Upper lobe of left lung (tissue), 6 donors: ENCODE results near the gene SHISA5. TPM values are rescaled to one million over a fixed set of nuclear protein-coding genes. Genes with fewer than 3 reads are reported as not detected.
"Not testable (repeated sequence)": the region's sequence is repeated elsewhere in the genome, so short reads cannot be mapped to it uniquely, and the experiment has no call there.

Experiments
- ATAC-seq, 2 donors: fragments of 200-7000 bp; cut with Tn5 transposase; one replicate each; pipeline ENCODE4 v1.9.1; 2022; ENCODE audit warnings: mild to moderate bottlenecking in 2 of 2, moderate library complexity in 2 of 2; ENCODE audit not compliant: low FRiP score in 2 of 2
- DNase-seq, 2 donors: peaks; one replicate each; pipeline ENCODE4 v3.0.0-alpha.2; 2019 to 2020
- H3K27ac ChIP-seq, 4 donors: fragments of 200-600 bp; sonication (generic); one replicate each; pipeline ENCODE4 v1.5.1; 2016 to 2019
- H3K27me3 ChIP-seq, 4 donors: fragments of 200-600 bp; sonication (generic); one replicate each; pipeline ENCODE4 v1.5.1; 2017 to 2019
- H3K36me3 ChIP-seq, 4 donors: fragments of 200-600 bp; sonication (generic); one replicate each; pipeline ENCODE4 v1.5.1; 2016 to 2019
- H3K4me1 ChIP-seq, 4 donors: fragments of 200-600 bp; sonication (generic); one replicate each; pipeline ENCODE4 v1.5.1; 2018 to 2019
- H3K4me3 ChIP-seq, 4 donors: fragments of 200-600 bp; sonication (generic); one replicate each; pipeline ENCODE4 v1.5.1; 2017 to 2019; ENCODE audit warnings: mild to moderate bottlenecking in 2 of 4, moderate library complexity in 1 of 4
- H3K9me3 ChIP-seq, 4 donors: fragments of 200-600 bp; sonication (generic); one replicate each; pipeline ENCODE4 v1.5.1; 2018 to 2019
- EP300 ChIP-seq, 4 donors: sonication (generic); formaldehyde crosslinking; IDR thresholded peaks; one replicate each; pipeline ENCODE4 v1.5.1; 2017; ENCODE audit warnings: antibody characterized with exemption in 4 of 4, control low read depth in 2 of 4
- POLR2A ChIP-seq, 4 donors: fragments of 450-650 bp; IDR thresholded peaks; one replicate each; pipeline ENCODE4 v1.5.1; 2016 to 2017; ENCODE audit warnings: antibody characterized with exemption in 4 of 4, mild to moderate bottlenecking in 2 of 4
- POLR2AphosphoS5 ChIP-seq, 2 donors: sonication (generic); formaldehyde crosslinking; IDR thresholded peaks; one replicate each; pipeline ENCODE4 v1.5.1; 2017; ENCODE audit warnings: antibody characterized with exemption in 2 of 2
- WGBS, 2 donors: methylation state at CpG; one replicate each; pipeline ENCODE4 v1.1.5; 2017 to 2018; 5-methylcytosine and 5-hydroxymethylcytosine counted together
- total RNA-seq, 6 donors: library from RNA; depleted of rRNA in 4 of 6; stranded (reverse); fragments of >200 nt in 4 of 6; gene quantifications; one replicate each; pipeline versions ENCODE4 v1.1.0 to v1.2.1, GENCODE V29; 2016 to 2021
- TF ChIP-seq, protein P1 (sequence below), 6 experiments: fragments of 450-650 bp in 4 of 6; fragments of 200-600 bp in 2 of 6; sonication (generic) in 2 of 6; IDR thresholded peaks; one replicate each; pipeline ENCODE4 v1.5.1; 2016 to 2019; ENCODE audit warnings: antibody characterized with exemption in 6 of 6
- donor health status: DM: no; HTN: no; CAD: no; lungs with moderate emphysema.
- donor health status: DM: no; HTN: yes; CAD: no; lungs with severe emphysema.

Gene SHISA5
- total RNA-seq, 6 donors from 2014 or later = 67.1 to 228 (median 148) TPM

DNA sequence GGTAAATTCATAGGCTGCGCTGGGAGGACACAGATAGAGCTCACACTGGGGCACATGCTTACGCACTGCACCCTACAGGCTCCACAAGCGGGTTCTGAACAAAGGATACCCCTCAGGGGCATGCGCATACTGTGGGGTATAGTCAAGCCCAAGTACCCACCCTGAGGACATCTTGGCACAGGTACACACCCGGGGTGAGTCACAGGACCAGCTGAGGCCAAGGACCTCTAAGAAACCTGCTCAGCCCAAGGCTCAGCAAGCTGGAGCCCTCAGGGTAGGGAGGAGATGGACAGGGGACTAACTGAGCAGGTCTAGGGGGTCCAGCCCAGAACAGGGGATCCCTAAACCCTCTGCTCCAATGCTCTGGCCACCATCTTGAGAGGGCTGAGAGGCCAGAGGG lies 3.3 kb downstream of the SHISA5 start:
- TF ChIP-seq EP300 (IDR thresholded peaks at IDR 0.05) = no peak
- TF ChIP-seq, protein P1, sequence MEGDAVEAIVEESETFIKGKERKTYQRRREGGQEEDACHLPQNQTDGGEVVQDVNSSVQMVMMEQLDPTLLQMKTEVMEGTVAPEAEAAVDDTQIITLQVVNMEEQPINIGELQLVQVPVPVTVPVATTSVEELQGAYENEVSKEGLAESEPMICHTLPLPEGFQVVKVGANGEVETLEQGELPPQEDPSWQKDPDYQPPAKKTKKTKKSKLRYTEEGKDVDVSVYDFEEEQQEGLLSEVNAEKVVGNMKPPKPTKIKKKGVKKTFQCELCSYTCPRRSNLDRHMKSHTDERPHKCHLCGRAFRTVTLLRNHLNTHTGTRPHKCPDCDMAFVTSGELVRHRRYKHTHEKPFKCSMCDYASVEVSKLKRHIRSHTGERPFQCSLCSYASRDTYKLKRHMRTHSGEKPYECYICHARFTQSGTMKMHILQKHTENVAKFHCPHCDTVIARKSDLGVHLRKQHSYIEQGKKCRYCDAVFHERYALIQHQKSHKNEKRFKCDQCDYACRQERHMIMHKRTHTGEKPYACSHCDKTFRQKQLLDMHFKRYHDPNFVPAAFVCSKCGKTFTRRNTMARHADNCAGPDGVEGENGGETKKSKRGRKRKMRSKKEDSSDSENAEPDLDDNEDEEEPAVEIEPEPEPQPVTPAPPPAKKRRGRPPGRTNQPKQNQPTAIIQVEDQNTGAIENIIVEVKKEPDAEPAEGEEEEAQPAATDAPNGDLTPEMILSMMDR (IDR thresholded peaks at IDR 0.05) = no peak
- TF ChIP-seq POLR2A (IDR thresholded peaks at IDR 0.05) = no peak
- TF ChIP-seq POLR2AphosphoS5 (IDR thresholded peaks at IDR 0.05) = no peak
- Histone ChIP-seq H3K9me3 (no peaks in the 10 kb centered on the region), H3K27me3 (no peaks in the 10 kb centered on the region), H3K27ac (no peak overlapping the region), H3K4me1 (peaks cover 18 to 40% (median 24%) of the 10 kb centered on the region in 4 donors), H3K36me3 (peaks cover 0 to 44% (median 17%) of the 10 kb centered on the region in 4 donors), H3K4me3 (no peak overlapping the region)
- ATAC-seq = no peak
- DNase-seq = no peak
- 96% methylated on average over 5 of the region's 5 CpGs; no CpG with 5 or more reads in 1 of the 2 donors for WGBS, 2 donors

DNA sequence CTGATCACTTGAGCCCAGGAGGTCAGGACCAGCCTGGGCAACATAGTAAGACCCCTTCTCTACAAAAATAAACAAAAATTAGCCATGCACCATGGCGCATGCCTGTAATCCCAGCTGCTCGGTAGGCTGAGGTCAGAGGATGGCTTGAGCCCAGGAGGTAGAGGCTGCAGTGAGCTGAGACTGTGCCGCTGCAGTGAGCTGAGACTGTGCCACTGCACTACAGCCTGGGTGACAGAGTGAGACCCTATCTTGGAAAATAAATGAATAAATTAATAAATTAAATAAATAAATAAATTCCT lies 10.8 kb downstream of the SHISA5 start:
- ATAC-seq = no peak

DNA sequence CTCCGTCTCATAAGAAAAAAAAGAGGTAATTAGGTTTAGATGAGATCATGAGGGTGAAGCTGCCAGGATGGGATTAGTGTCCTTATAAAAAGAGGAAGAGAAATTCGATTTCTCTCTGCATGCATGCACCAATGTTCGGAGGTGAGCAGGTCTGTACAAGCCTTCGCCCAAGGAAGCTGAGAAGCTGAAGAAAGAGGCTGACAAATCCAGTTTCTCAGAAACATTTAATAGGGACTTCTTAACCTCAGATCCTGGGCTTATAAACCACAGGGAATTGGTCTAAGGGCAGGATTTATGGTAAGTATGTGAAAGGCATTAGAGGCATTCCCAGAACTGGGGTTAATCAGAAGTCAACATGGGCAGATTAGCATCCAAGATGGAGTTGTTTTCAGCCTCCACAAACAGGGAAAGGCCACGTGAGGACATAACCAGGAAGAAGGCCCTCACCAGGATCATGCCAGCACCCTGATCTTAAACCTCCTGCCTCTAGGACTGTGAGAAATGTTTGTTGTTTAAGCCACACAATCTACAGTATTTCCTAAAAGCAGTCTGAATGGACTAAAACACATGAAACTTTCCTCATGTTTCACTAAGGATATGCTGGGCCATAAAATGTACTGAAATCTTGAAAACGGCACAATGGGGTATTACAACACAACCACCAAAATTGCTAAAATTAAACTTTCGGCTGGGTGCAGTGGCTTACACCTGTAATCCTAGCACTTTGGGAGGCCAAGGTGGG lies 11.3 kb downstream of the SHISA5 start:
- Histone ChIP-seq H3K4me3 (no peak overlapping the region), H3K9me3 (no peaks in the 10 kb centered on the region), H3K27ac (no peak overlapping the region), H3K4me1 (no peaks in the 10 kb centered on the region), H3K27me3 (no peaks in the 10 kb centered on the region), H3K36me3 (peaks cover 0 to 50% (median 12%) of the 10 kb centered on the region in 4 donors)
- 73 to 87% methylated on average over 7 of the region's 7 CpGs for WGBS, 2 donors
- TF ChIP-seq EP300 (IDR thresholded peaks at IDR 0.05) = no peak
- no peak for ATAC-seq
- no peak for DNase-seq

More for the DNA sequence above, 10.8 kb downstream of the SHISA5 start:
- WGBS, 2 donors = 87 to 98% methylated on average over 3 of the region's 3 CpGs
- Histone ChIP-seq H3K9me3 (no peaks in the 10 kb centered on the region), H3K27ac (no peak overlapping the region), H3K27me3 (no peaks in the 10 kb centered on the region), H3K4me1 (no peaks in the 10 kb centered on the region), H3K36me3 (peaks cover 0 to 54% (median 14%) of the 10 kb centered on the region in 4 donors), H3K4me3 (no peak overlapping the region)
- no peak for DNase-seq
- TF ChIP-seq, protein P1 (IDR thresholded peaks at IDR 0.05) = no peak
- TF ChIP-seq POLR2A (IDR thresholded peaks at IDR 0.05) = no peak
- no peak for TF ChIP-seq EP300 (IDR thresholded peaks at IDR 0.05)
- TF ChIP-seq POLR2AphosphoS5 (IDR thresholded peaks at IDR 0.05) = no peak

DNA sequence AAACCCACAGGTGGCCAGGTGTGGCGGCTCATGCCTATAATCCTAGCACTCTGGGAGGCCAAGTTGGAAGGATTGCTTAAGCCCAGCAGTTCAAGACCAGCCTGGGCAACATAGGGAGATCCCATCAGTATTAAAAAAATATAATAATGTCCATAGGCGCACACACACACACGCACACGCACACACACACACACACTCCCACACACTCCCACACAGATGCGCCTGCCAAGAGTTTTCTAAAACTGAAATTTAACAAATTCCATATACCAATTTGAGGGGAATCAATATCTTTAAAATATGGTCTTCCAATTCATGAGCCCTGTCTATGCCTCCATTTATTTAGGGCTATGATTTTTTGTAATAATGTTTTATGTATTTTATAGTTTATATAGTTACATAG lies 17.0 kb downstream of the SHISA5 start:
- H3K9me3 ChIP-seq = no peaks in the 10 kb centered on the region
- DNase-seq (no peak), ATAC-seq (no peak)
- H3K27me3 ChIP-seq = no peaks in the 10 kb centered on the region
- H3K27ac ChIP-seq = no peak overlapping the region
- no peak overlapping the region for H3K4me3 ChIP-seq
- no peaks in the 10 kb centered on the region for H3K4me1 ChIP-seq
- H3K36me3 ChIP-seq = peaks cover 0 to 6% (median 0%) of the 10 kb centered on the region in 4 donors
- TF ChIP-seq, protein P1 (IDR thresholded peaks at IDR 0.05) = no peak
- no peak for TF ChIP-seq EP300 (IDR thresholded peaks at IDR 0.05)
- no peak for TF ChIP-seq POLR2A (IDR thresholded peaks at IDR 0.05)
- TF ChIP-seq POLR2AphosphoS5 (IDR thresholded peaks at IDR 0.05) = no peak
- WGBS, 2 donors = 96 to 98% methylated on average over 5 of the region's 5 CpGs

DNA sequence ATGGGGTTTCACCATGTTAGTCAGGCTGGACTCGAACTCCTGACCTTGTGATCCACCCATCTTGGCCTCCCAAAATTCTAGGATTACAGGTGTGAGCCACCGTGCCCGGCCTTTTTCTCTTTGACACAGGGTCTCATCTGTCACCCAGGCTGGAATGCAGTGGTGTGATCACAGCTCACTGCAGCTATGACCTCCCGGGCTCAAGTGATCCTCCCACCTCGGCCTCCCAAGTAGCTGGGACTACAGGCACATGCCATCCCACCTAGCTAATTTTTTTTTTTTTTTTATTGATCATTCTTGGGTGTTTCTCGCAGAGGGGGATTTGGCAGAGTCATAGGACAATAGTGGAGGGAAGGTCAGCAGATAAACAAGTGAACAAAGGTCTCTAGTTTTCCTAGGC lies 21.2 kb downstream of the SHISA5 start:
- H3K4me3 ChIP-seq, H3K27ac ChIP-seq, DNase-seq, H3K9me3 ChIP-seq, H3K4me1 ChIP-seq, H3K27me3 ChIP-seq, ATAC-seq: not testable (repeated sequence)
- peaks cover 0 to 13% (median 0%) of the 10 kb centered on the region in 4 donors for H3K36me3 ChIP-seq
- WGBS, 2 donors = 90 to 96% methylated on average over 6 of the region's 6 CpGs

DNA sequence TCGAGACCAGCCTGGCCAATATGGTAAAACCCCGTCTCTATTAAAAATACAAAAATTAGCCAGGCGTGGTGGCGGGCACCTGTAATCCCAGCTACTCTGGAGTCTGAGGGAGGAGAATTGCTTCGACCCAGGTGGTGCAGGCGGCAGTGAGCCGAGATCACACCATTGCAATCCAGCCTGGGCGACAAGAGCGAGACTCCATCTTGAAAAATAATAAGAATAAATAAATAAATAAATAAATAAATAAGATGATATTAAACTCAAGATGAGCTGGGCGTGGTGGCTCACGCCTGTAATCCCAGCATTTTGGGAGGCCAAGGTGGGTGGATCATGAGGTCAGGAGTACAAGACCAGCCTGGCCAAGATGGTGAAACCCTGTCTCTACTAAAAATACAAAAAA lies 23.1 kb downstream of the SHISA5 start:
- not testable (repeated sequence) for H3K27me3 ChIP-seq, H3K27ac ChIP-seq, ATAC-seq, H3K9me3 ChIP-seq, H3K4me3 ChIP-seq, DNase-seq, H3K4me1 ChIP-seq
- 95 to 96% methylated on average over 11 of the region's 11 CpGs for WGBS, 2 donors
- H3K36me3 ChIP-seq = peaks cover 0 to 16% (median 3%) of the 10 kb centered on the region in 4 donors
